Testis (tissue), 2 donors: ENCODE data around the gene PON2.

Experiments used
- CTCF ChIP-seq, 3 experiments: fragments of 450-650 bp in 2 of 3; fragments of 200-600 bp in 1 of 3; sonication (generic) in 1 of 3; IDR thresholded peaks; one replicate each; pipeline ENCODE4 v1.5.1; 2016 to 2019; ENCODE audit warnings: antibody characterized with exemption in 3 of 3, mild to moderate bottlenecking in 2 of 3, moderate library complexity in 1 of 3
- POLR2A ChIP-seq: fragments of 450-650 bp; IDR thresholded peaks from one replicate; pipeline ENCODE4 v1.6.1; 2017; ENCODE audit warnings: antibody characterized with exemption, mild to moderate bottlenecking, moderate library complexity

GRCh38 chr7:95469848-95470247 lies 35.0 kb upstream of the PON2 start:
- no peak for TF ChIP-seq CTCF (IDR thresholded peaks at IDR 0.05)
- no peak for TF ChIP-seq POLR2A
